IPS-15b (cell line): Measurements from ENCODE around the gene FUT8.

Experiments used
- H3K27me3 ChIP-seq: one replicate; pipeline ENCODE4 v1.6.1; 2013; ENCODE audit warnings: low read length; ENCODE audit not compliant: control insufficient read depth, insufficient read depth
- H3K36me3 ChIP-seq: one replicate; pipeline ENCODE4 v1.6.1; 2013; ENCODE audit warnings: low read length; ENCODE audit not compliant: control insufficient read depth, insufficient read depth
- H3K4me1 ChIP-seq: one replicate; pipeline ENCODE4 v1.6.1; 2013; ENCODE audit warnings: mild to moderate bottlenecking, low read length; ENCODE audit not compliant: control insufficient read depth, insufficient read depth
- H3K4me3 ChIP-seq: one replicate; pipeline ENCODE4 v1.5.1; 2013; ENCODE audit warnings: low read depth, low read length
- H3K9ac ChIP-seq: one replicate; pipeline ENCODE4 v1.6.1; 2013; ENCODE audit warnings: low read depth, mild to moderate bottlenecking, low read length
- H3K9me3 ChIP-seq: one replicate; pipeline ENCODE4 v1.6.1; 2013; ENCODE audit warnings: mild to moderate bottlenecking, low read length; ENCODE audit not compliant: control insufficient read depth, insufficient read depth

The FUT8 gene

DNA sequence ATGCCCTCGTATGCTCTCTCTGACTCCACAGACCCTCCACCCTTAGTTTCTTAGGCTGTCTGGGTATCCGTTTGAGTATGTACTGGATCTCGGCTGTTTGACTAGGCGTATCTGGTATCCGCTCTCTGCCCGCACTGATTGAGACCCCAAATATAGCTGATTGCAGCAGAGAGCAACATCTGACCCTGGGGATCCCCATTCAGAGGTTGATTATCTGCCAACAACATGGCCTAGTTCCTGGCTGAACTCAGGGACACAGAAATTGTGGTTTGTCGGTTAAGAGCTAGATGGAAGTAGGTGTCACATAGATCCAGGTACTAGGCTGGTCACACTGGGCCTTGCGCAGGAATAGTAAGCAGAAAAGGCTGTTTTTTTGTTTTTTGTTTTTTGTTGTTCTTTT, 359.9 kb downstream of the FUT8 start:
- Histone ChIP-seq H3K9me3 (no peaks in the 10 kb centered on the region), H3K36me3 (no peaks in the 10 kb centered on the region), H3K4me3 (no peak overlapping the region), H3K4me1 (no peaks in the 10 kb centered on the region), H3K9ac (no peak overlapping the region), H3K27me3 (no peaks in the 10 kb centered on the region)

DNA sequence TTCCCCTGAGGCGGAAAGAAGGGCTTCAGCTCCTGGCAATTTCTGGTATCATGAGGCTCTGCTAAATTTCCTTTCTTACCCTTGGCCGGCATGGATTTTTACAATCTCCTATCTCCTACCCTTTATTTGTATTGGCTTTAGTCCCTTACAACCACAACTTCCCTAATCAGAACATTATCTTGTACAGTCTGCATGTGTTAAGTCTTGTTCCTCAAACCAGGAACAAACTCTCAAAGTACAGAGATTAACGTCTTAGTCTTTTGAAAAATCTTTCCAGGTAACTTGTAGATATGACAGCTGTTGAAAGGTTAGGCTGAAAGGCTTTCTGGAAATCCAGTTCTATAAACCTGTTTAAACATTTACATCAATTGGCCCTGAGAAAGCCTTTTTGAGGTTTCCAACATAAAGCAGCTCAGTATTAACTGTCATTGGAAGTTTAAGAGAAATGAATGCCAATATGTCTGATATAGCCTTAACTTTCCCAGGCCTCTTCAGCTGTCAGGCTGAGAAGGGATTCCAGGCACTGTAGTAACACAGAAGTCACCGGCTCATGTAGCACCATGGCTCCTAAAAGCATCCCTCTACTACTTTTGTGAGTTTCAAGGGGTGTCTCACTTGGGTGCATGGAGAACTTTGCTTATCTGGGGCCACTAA, 360.5 kb downstream of the FUT8 start:
- Histone ChIP-seq H3K9me3 (no peaks in the 10 kb centered on the region), H3K36me3 (no peaks in the 10 kb centered on the region), H3K4me1 (no peaks in the 10 kb centered on the region), H3K4me3 (no peak overlapping the region), H3K27me3 (no peaks in the 10 kb centered on the region), H3K9ac (no peak overlapping the region)

DNA sequence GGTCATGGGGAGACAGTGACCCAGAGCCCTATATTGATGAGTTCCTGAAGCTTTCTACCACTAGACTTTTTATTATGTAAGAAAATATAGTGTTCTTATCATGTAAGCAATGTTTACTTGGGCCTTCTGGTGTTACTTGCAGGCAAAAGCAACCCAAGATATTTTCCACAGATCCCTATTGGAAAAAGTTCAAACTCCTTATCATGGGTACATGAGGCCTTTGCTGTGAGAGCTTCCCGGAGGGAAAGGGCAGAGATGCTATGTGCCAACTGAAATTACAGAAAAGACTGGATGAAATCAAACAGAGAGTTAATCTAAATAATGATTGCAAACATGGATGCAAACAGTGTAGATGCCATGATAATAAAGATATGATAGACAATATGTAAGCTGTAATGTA, 361.5 kb downstream of the FUT8 start:
- H3K36me3 ChIP-seq: no peaks in the 10 kb centered on the region
- H3K4me1 ChIP-seq: no peaks in the 10 kb centered on the region
- H3K27me3 ChIP-seq: no peaks in the 10 kb centered on the region
- H3K4me3 ChIP-seq: no peak overlapping the region
- H3K9ac ChIP-seq: no peak overlapping the region
- H3K9me3 ChIP-seq: no peaks in the 10 kb centered on the region

DNA sequence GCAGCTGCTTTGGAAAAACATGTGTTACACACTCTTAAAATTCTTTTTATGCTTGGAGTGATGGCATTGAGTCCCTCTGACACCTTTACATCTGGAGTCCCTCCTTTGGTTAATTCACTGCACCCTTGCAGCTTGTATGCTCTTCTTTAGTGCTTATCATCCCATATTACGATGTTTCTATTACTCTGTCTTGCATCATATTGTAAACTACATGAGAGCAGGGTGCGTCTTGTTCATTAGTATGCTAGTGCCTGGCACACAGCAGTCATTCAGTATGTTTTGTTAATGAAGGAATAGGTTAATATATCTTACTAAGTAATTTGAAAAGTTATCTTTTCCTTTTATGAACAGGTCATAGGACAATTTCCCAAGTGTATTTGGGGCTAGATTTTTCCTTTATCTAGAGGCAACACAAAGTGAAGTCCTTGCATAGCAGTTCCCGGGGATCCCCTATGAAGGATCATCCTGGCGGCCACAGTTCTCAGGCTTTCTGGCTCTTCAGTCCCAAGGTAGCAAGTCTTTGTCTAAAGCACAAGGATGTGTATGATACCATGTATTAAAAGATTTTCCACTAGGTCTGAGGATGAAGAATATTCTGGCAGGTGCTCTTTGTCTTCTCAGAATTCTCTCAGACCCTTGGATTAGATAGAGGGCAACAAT, 363.8 kb downstream of the FUT8 start:
- H3K9ac ChIP-seq: no peak overlapping the region
- no peaks in the 10 kb centered on the region for H3K9me3 ChIP-seq
- no peaks in the 10 kb centered on the region for H3K36me3 ChIP-seq
- H3K4me1 ChIP-seq: no peaks in the 10 kb centered on the region
- H3K4me3 ChIP-seq: no peak overlapping the region
- no peaks in the 10 kb centered on the region for H3K27me3 ChIP-seq

DNA sequence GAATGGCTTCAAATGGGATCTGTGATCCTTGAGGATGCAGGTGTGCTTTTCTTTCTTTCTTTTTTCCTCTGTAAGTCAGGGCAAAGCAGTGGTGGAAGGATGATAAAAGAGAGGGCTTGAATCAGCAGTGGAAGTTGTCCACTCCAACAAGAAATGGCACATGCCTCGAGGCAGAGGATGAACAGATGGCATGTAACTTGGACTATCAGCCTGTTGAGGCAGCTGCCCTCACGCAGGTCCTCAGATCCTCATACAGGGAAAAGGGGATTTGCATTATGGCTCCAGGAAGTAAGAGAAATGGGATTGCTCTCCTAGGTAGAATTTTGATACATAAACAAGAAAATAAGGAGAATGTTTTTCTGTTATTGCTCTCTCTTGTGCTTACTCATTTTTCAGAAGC, 368.0 kb downstream of the FUT8 start:
- Histone ChIP-seq H3K36me3 (no peaks in the 10 kb centered on the region), H3K4me1 (no peaks in the 10 kb centered on the region)

DNA sequence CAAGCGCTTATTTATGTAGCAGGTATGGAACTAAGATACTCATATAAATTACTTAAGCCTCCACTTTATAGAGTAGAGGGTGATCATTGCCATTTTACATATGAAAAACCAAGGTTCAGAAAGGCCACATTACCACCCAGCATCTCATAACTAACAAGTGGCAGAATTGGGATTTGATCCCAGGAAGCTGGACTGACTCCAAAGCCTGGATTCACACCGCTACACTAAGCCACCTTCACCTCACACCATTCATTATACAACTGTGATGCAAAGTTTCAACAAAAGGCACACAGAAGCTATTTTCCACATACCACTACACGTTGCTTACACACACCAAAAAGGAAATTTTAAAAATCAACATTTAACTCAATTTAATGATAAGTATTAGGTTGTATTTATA, 370.6 kb downstream of the FUT8 start:
- H3K4me1 ChIP-seq: no peaks in the 10 kb centered on the region
- no peak overlapping the region for H3K9ac ChIP-seq
- H3K9me3 ChIP-seq: no peaks in the 10 kb centered on the region
- H3K4me3 ChIP-seq: no peak overlapping the region
- H3K27me3 ChIP-seq: no peaks in the 10 kb centered on the region
- H3K36me3 ChIP-seq: no peaks in the 10 kb centered on the region

More for the DNA sequence above, 368.0 kb downstream of the FUT8 start:
- Histone ChIP-seq H3K4me3 (no peak overlapping the region), H3K9me3 (no peaks in the 10 kb centered on the region), H3K27me3 (no peaks in the 10 kb centered on the region), H3K9ac (no peak overlapping the region)

DNA sequence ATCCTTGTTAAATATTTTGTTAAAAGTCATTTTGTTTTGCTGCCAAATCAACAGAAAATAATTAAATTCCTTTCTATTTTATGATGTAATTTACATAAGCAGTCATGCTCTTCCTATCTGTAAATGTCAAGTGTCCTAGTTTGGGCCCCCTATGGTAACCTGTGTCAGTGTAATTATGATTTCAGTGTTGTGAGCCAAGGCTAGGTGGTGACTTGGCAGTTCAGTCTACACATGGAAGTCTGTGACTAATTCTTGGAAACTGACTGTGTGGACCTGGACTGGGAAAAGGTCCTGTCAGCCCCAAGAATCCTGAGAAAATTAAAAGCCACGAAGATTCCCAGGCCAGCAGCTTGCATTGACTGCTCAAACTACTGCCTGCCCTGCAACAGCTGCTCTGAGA, 371.0 kb downstream of the FUT8 start:
- no peak overlapping the region for H3K4me3 ChIP-seq
- no peaks in the 10 kb centered on the region for H3K27me3 ChIP-seq
- H3K9ac ChIP-seq: no peak overlapping the region
- no peaks in the 10 kb centered on the region for H3K36me3 ChIP-seq
- H3K9me3 ChIP-seq: no peaks in the 10 kb centered on the region
- H3K4me1 ChIP-seq: no peaks in the 10 kb centered on the region

DNA sequence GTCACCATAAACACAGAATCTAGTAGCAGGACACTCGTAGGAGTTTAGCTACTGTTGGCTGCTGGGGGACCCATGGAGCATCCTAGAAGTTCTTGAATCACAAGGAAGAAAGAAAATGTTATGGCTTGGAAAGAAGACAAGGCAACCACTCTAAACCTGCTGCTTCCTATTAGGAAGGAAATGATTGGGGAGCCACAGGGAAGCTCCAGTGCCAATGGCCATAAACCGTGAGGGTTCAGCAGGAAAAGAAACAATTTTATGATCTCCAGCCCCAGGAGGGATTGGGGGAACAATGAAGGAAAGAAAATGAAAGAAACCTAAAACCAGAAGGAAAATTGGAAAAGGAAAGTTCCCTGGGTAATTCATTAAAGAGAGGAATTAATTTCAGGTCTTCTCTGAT, 372.0 kb downstream of the FUT8 start:
- H3K4me3 ChIP-seq: no peak overlapping the region
- no peaks in the 10 kb centered on the region for H3K27me3 ChIP-seq
- H3K4me1 ChIP-seq: no peaks in the 10 kb centered on the region
- H3K9ac ChIP-seq: no peak overlapping the region
- no peaks in the 10 kb centered on the region for H3K36me3 ChIP-seq
- H3K9me3 ChIP-seq: no peaks in the 10 kb centered on the region

DNA sequence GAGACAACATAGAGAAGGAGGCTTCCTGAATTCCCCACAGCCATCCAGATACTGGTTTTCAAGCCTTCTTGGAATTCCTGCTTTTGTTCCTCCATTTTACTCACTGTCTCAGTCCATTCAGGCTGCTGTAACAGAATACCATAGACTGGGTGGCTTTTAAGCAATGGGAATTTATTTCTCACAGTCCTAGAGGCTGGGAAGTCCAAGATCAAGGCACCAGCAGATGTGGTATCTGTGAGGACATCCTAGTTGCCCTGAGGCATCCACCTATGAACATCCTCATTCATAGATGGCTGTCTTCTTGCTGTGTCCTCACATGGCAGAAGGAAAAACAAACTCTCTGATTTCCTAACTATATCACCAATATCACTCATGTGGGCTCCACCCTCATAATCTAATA, 374.9 kb downstream of the FUT8 start:
- Histone ChIP-seq H3K9ac (no peak overlapping the region), H3K4me3 (no peak overlapping the region), H3K9me3 (no peaks in the 10 kb centered on the region), H3K4me1 (no peaks in the 10 kb centered on the region), H3K36me3 (no peaks in the 10 kb centered on the region), H3K27me3 (no peaks in the 10 kb centered on the region)

DNA sequence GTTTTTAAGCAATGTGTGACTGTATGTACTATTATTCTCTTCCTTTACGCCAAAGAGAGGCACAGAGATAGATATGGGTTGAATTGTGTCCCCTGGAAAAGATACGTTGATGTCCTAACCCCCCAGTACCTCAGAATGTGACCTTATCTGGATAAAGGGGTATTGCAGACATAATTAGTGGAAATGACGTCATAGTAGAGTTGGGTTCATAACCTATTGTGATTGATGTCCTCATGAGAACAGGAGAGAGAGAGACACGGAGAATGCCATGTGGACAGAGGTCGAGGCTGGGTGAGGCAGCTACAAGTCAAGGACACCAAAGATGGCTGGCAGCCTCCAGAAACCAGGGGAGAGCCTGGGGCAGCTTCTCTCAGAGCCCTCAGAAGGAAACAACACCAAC, 376.3 kb downstream of the FUT8 start:
- H3K9ac ChIP-seq: no peak overlapping the region
- H3K4me1 ChIP-seq: no peaks in the 10 kb centered on the region
- no peaks in the 10 kb centered on the region for H3K9me3 ChIP-seq
- H3K36me3 ChIP-seq: no peaks in the 10 kb centered on the region
- no peak overlapping the region for H3K4me3 ChIP-seq
- H3K27me3 ChIP-seq: no peaks in the 10 kb centered on the region

DNA sequence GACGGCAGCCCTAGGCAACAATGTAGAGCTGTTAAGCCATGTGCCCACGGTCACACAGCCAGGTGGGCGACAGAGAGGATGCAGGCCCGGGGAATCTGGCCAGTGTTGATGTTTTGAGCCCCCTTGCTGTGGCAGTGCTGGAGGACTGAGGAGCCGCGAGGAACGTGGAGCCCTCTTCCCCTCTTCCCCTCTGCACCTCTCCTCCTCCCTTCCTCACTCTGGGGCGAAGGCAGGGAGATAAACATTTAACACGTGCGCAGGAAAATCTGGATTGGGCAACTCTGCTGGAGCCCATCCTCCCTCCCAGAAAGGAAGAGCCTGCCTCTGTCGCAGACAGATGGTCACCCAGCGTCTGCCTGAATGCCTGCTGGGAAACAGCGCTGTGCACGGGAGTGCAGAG, 376.8 kb downstream of the FUT8 start:
- Histone ChIP-seq H3K27me3 (no peaks in the 10 kb centered on the region), H3K36me3 (no peaks in the 10 kb centered on the region), H3K9me3 (no peaks in the 10 kb centered on the region), H3K9ac (no peak overlapping the region), H3K4me3 (no peak overlapping the region), H3K4me1 (no peaks in the 10 kb centered on the region)

DNA sequence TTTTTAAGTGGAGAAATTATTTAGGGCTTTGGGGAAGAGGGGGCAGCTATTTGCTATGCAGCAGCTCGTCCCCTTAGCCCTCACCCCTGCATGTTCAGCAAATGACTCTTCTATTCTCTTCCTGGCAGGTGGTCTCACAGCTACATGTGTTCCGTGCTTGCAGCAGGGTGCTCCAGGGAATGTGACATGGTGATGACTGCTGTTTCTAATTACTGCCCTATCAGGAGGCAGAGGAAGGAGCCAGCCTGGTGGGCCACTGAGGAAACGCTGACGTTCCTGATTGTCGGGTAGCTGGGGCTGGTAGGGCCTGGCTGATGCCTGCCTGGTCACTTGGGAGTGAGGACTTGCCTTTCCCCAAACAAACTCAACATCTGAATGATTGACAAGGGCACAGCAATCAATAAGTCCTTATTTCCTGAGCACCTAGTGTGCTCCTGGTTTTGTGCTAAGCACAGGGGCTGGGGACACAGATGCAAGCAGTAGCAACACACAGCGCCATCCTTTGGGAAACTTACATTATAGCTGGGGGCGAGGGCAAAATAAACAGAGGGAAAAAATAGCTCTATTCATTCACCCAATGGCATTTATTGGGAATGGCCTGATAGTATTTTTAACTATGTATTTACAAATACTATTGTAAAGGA, 377.8 kb downstream of the FUT8 start:
- Histone ChIP-seq H3K9ac (no peak overlapping the region), H3K9me3 (no peaks in the 10 kb centered on the region), H3K27me3 (no peaks in the 10 kb centered on the region), H3K4me3 (no peak overlapping the region), H3K36me3 (no peaks in the 10 kb centered on the region), H3K4me1 (no peaks in the 10 kb centered on the region)
